HG03039 (cell line): ENCODE data around the gene NUMB.

Experiments used
- ATAC-seq: cut with Tn5 transposase; IDR thresholded peaks from one replicate; pipeline ENCODE4 v1.9.1; 2021; ENCODE audit warnings: mild to moderate bottlenecking, moderate library complexity; ENCODE audit not compliant: unreplicated experiment

The NUMB gene

GRCh38 chr14:73235531-73236155, 222.7 kb downstream of the NUMB start:
- no peak for ATAC-seq

- no peak for ATAC-seq
Measured at GRCh38 chr14:73234586-73235394, 223.6 kb downstream of the NUMB start.

- no peak for ATAC-seq
Measured at GRCh38 chr14:73234029-73234428, 224.3 kb downstream of the NUMB start.

GRCh38 chr14:73233564-73233963, 224.8 kb downstream of the NUMB start:
- no peak for ATAC-seq

- no peak for ATAC-seq
Measured at GRCh38 chr14:73232984-73233383, 225.4 kb downstream of the NUMB start.

GRCh38 chr14:73231981-73232851, 226.1 kb downstream of the NUMB start:
- ATAC-seq: no peak

- no peak for ATAC-seq
Measured at GRCh38 chr14:73230051-73230450, 228.3 kb downstream of the NUMB start.

- ATAC-seq: no peak
Measured at GRCh38 chr14:73227812-73228781, 230.2 kb downstream of the NUMB start.

GRCh38 chr14:73225496-73225895, 232.8 kb downstream of the NUMB start:
- ATAC-seq: no peak
